Erythroblast (primary cell): ENCODE results near the gene SAFB.

Experiments used
- GATA1 ChIP-seq: IDR thresholded peaks from 2 replicates; pipeline ENCODE4 v1.6.1; 2011; ENCODE audit warnings: low read depth, mild to moderate bottlenecking, control low read depth, low read length, moderate library complexity
- POLR2A ChIP-seq: IDR thresholded peaks from 2 replicates; pipeline ENCODE4 v1.6.1; 2011; ENCODE audit warnings: mild to moderate bottlenecking, low read length

GRCh38 chr19:5680084-5680436 is 57.2 kb downstream of the SAFB start:
- peak; percentile 69 for TF ChIP-seq POLR2A
- no peak for TF ChIP-seq GATA1
